CD14-positive monocyte (primary cell): Measurements from ENCODE around the gene MEMO1. TPM values are rescaled to one million over a fixed set of nuclear protein-coding genes. Genes with fewer than 3 reads are reported as not detected.

Experiments
- DNase-seq, 3 donors: peaks; one replicate each; pipeline ENCODE4 v3.0.0-alpha.2; 2011 to 2022
- H2AFZ ChIP-seq: 2 replicates; pipeline ENCODE4 v1.6.0; 2012; ENCODE audit warnings: mild to moderate bottlenecking, low read depth, low read length, inconsistent platforms; ENCODE audit not compliant: insufficient read depth, poor library complexity, severe bottlenecking
- H3K27ac ChIP-seq, 2 donors: 1 replicate in 1 of 2; 2 replicates in 1 of 2; pipeline ENCODE4 v1.5.1; 2012 to 2013; ENCODE audit warnings: low read length in 2 of 2, control low read depth in 1 of 2, inconsistent platforms in 1 of 2, low read depth in 1 of 2, mild to moderate bottlenecking in 1 of 2
- H3K27me3 ChIP-seq, 2 donors: one replicate each; pipeline versions ENCODE4 v1.6.0 to v1.6.1; 2011 to 2013; ENCODE audit warnings: low read length in 2 of 2; ENCODE audit not compliant: control insufficient read depth in 2 of 2, insufficient read depth in 2 of 2
- H3K36me3 ChIP-seq, 2 donors: replicated peaks in 1 of 2; 1 replicate in 1 of 2; 2 replicates in 1 of 2; pipeline versions ENCODE4 v1.5.1 to v1.6.1; 2012 to 2013; ENCODE audit warnings: low read length in 2 of 2, control low read depth in 1 of 2, inconsistent platforms in 1 of 2, mild to moderate bottlenecking in 1 of 2; ENCODE audit not compliant: insufficient read depth in 2 of 2, control insufficient read depth in 1 of 2
- H3K4me1 ChIP-seq, 2 donors: 1 replicate in 1 of 2; 2 replicates in 1 of 2; pipeline versions ENCODE4 v1.5.1 to v1.6.1; 2012 to 2013; ENCODE audit warnings: low read length in 2 of 2, control low read depth in 1 of 2, inconsistent platforms in 1 of 2, mild to moderate bottlenecking in 1 of 2, moderate library complexity in 1 of 2; ENCODE audit not compliant: insufficient read depth in 2 of 2, control insufficient read depth in 1 of 2
- H3K4me2 ChIP-seq: replicated peaks from 2 replicates; pipeline ENCODE3; 2012; ENCODE audit warnings: low read length, moderate library complexity, mild to moderate bottlenecking; ENCODE audit not compliant: poor library complexity, severe bottlenecking; ENCODE audit errors: extremely low read depth
- H3K4me3 ChIP-seq, 3 experiments: fragments of 200-600 bp in 1 of 3; sonication (generic) in 1 of 3; replicated peaks in 1 of 3; 1 replicate in 2 of 3; 2 replicates in 1 of 3; pipeline ENCODE4 v1.5.1; 2011 to 2013; ENCODE audit warnings: low read length in 3 of 3, mild to moderate bottlenecking in 3 of 3, control low read depth in 2 of 3, low read depth in 2 of 3, inconsistent platforms in 1 of 3, moderate library complexity in 1 of 3
- H3K79me2 ChIP-seq: 2 replicates; pipeline ENCODE4 v1.6.0; 2012; ENCODE audit warnings: mild to moderate bottlenecking, control low read depth, inconsistent platforms, low read length, moderate library complexity; ENCODE audit not compliant: insufficient read depth
- H3K9ac ChIP-seq: 2 replicates; pipeline ENCODE4 v1.6.0; 2017; ENCODE audit warnings: low read length, mild to moderate bottlenecking; ENCODE audit not compliant: insufficient read depth, poor library complexity, severe bottlenecking
- H3K9me3 ChIP-seq, 2 donors: replicated peaks in 1 of 2; 1 replicate in 1 of 2; 2 replicates in 1 of 2; pipeline versions ENCODE4 v1.5.1 to v1.6.1; 2012 to 2013; ENCODE audit warnings: low read length in 2 of 2, control low read depth in 1 of 2; ENCODE audit not compliant: control insufficient read depth in 1 of 2, insufficient read depth in 1 of 2
- H4K20me1 ChIP-seq: 2 replicates; pipeline ENCODE4 v1.6.0; 2012; ENCODE audit warnings: mild to moderate bottlenecking, low read length, control low read depth, moderate library complexity; ENCODE audit not compliant: insufficient read depth
- H3K27ac Mint-ChIP-seq, 7 donors: one replicate each; pipeline ENCODE4 v1.8.0; 2020; ENCODE audit warnings: mild to moderate bottlenecking in 7 of 7, mixed read lengths in 7 of 7, moderate library complexity in 6 of 7, inconsistent platforms in 2 of 7
- H3K27me3 Mint-ChIP-seq, 3 donors: one replicate each; pipeline ENCODE4 v1.8.0; 2021 to 2022; ENCODE audit warnings: low read depth in 3 of 3, mild to moderate bottlenecking in 3 of 3, mixed read lengths in 3 of 3, moderate library complexity in 3 of 3, inconsistent platforms in 1 of 3
- H3K36me3 Mint-ChIP-seq, 2 donors: one replicate each; pipeline ENCODE4 v1.8.0; 2020; ENCODE audit warnings: mixed read lengths in 2 of 2, inconsistent platforms in 1 of 2, mild to moderate bottlenecking in 1 of 2
- H3K4me1 Mint-ChIP-seq: one replicate; pipeline ENCODE4 v1.8.0; 2020; ENCODE audit warnings: mild to moderate bottlenecking, mixed read lengths
- H3K4me3 Mint-ChIP-seq, 2 donors: one replicate each; pipeline ENCODE4 v1.8.0; 2020; ENCODE audit warnings: mild to moderate bottlenecking in 2 of 2, mixed read lengths in 2 of 2, moderate library complexity in 1 of 2
- H3K9me3 Mint-ChIP-seq, 7 donors: one replicate each; pipeline ENCODE4 v1.8.0; 2020 to 2022; ENCODE audit warnings: mixed read lengths in 7 of 7, mild to moderate bottlenecking in 6 of 7, moderate library complexity in 6 of 7, inconsistent platforms in 2 of 7
- CTCF ChIP-seq: fragments of 200-600 bp; IDR thresholded peaks from one replicate; pipeline ENCODE4 v1.8.0; 2022; ENCODE audit warnings: antibody characterized with exemption, mild to moderate bottlenecking
- WGBS: methylation state at CpG from one replicate; pipeline ENCODE4 v1.1.5; 2013; ENCODE audit warnings: missing lambda C conversion rate; ENCODE audit not compliant: insufficient coverage; 5-methylcytosine and 5-hydroxymethylcytosine counted together
- intact Hi-C, 2 donors: fragments of 100-400 bp; cut with micrococcal nuclease; formaldehyde crosslinking; loops; one replicate each; pipeline versions ENCODE4 v1.15.0 to v1.15.1; 2023
- polyA plus RNA-seq, 3 donors: library from polyadenylated mRNA; depleted of rRNA in 1 of 3; unstranded in 2 of 3; stranded (reverse) in 1 of 3; fragments of 300-500 nt in 2 of 3; fragments of >200 nt in 1 of 3; fragmentation: Illumina TruSeq in 2 of 3; gene quantifications; 1 replicate in 2 of 3; 2 replicates in 1 of 3; pipeline ENCODE4 v1.2.3, GENCODE V29; 2012 to 2021

MEMO1 gene
- polyA plus RNA-seq, 3 donors = 49.5 to 63.7 (median 57.0) TPM

- Histone ChIP-seq H3K27me3 (no peaks in the 10 kb centered on the region), H3K27ac (no peak overlapping the region), H2AFZ (no peak overlapping the region), H3K9me3 (no peaks in the 10 kb centered on the region), H3K9ac (no peak overlapping the region), H4K20me1 (peaks cover 19% of the 10 kb centered on the region), H3K4me2 (no peak overlapping the region), H3K36me3 (peaks cover 33 to 89% of the 10 kb centered on the region in 2 donors), H3K4me1 (no peaks in the 10 kb centered on the region), H3K4me3 (no peak overlapping the region), H3K79me2 (peaks cover 9% of the 10 kb centered on the region)
- peaks cover 51 to 65% of the 10 kb centered on the region in 2 donors for H3K36me3 Mint-ChIP-seq
- TF ChIP-seq CTCF = no peak
- H3K9me3 Mint-ChIP-seq = peaks cover 0 to 2% (median 0%) of the 10 kb centered on the region in 7 donors
- no peak for DNase-seq
- H3K4me3 Mint-ChIP-seq = no peak overlapping the region
- no peaks in the 10 kb centered on the region for H3K4me1 Mint-ChIP-seq
- H3K27ac Mint-ChIP-seq = peak overlapping the region in 2 of 7 donors; percentile 6 to 55
- intact Hi-C loops = no loop called here
- 93% methylated on average over 3 of the region's 9 CpGs for WGBS
- H3K27me3 Mint-ChIP-seq = no peaks in the 10 kb centered on the region
These were observed 88.0 kb downstream of the MEMO1 start for GRCh38 chr2:31922542-31923408.

- H3K36me3 ChIP-seq = peaks cover 35 to 92% of the 10 kb centered on the region in 2 donors
- H3K4me3 ChIP-seq = no peak overlapping the region
- H3K9ac ChIP-seq = no peak overlapping the region
- Mint-ChIP-seq H3K9me3 (no peaks in the 10 kb centered on the region), H3K27ac (no peak overlapping the region), H3K36me3 (peaks cover 49 to 62% of the 10 kb centered on the region in 2 donors), H3K4me1 (no peaks in the 10 kb centered on the region), H3K4me3 (no peak overlapping the region), H3K27me3 (no peaks in the 10 kb centered on the region)
- H2AFZ ChIP-seq = no peak overlapping the region
- peaks cover 16% of the 10 kb centered on the region for H4K20me1 ChIP-seq
- intact Hi-C loops = no loop called here
- H3K27ac ChIP-seq = no peak overlapping the region
- TF ChIP-seq CTCF = no peak
- H3K79me2 ChIP-seq = peaks cover 9% of the 10 kb centered on the region
- H3K4me2 ChIP-seq = no peak overlapping the region
- H3K4me1 ChIP-seq = no peaks in the 10 kb centered on the region
- WGBS = 100% methylated on average over 1 of the region's 1 CpG
- no peaks in the 10 kb centered on the region for H3K9me3 ChIP-seq
- H3K27me3 ChIP-seq = no peaks in the 10 kb centered on the region
- DNase-seq = no peak
These were observed 89.8 kb downstream of the MEMO1 start for GRCh38 chr2:31920962-31921361.
